Stimulated activated CD4-positive, alpha-beta T cell treated with anti-CD3 and anti-CD28 coated beads, Interleukin-4, amount 100 ng/mL, for 4 hours (primary cell): Measurements from ENCODE around the gene LHFPL3.
"Not testable (repeated sequence)": the region's sequence is repeated elsewhere in the genome, so short reads cannot be mapped to it uniquely, and the experiment has no call there.

Source experiments
- DNase-seq, 2 experiments: peaks; one replicate each; pipeline ENCODE4 v3.0.0-alpha.2; 2020

LHFPL3 gene

DNA sequence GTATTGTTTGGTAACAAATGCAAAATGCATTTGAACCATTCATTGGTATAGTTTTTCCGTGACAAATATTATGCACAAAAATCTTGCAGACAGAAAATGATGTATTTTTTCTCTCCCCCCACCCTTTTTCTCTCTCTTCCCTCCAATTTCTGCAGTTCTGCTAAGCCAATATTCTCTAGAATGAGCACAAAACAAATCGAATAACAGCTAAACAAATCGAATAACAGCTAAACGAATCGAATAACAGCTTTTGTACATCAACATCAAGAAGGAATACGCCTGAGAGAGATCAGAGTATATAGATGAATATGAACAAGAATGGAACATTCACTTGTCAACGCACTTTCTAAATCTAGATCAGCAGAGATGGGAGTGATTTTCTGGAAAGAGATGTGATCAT is 577.6 kb downstream of the LHFPL3 start:
- DNase-seq, result no peak

DNA sequence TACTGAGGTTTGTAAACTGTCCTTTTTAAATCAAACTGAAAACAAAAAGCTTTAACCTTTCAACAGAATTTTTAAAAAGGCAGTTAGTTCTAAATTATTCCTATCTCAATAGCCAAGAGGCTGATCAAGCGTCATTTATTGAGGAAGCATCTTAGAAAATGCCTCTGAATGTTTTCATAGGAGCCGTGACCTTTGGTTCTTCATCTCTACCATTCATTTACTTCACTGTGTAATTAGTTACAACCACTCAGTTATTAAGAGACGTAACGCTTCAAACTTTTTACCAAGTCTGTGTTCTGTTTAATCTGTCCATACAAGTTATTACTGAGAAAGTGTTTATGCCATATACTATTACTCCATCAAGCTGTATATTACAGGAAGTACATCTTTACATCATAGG is 578.2 kb downstream of the LHFPL3 start:
- no peak for DNase-seq

DNA sequence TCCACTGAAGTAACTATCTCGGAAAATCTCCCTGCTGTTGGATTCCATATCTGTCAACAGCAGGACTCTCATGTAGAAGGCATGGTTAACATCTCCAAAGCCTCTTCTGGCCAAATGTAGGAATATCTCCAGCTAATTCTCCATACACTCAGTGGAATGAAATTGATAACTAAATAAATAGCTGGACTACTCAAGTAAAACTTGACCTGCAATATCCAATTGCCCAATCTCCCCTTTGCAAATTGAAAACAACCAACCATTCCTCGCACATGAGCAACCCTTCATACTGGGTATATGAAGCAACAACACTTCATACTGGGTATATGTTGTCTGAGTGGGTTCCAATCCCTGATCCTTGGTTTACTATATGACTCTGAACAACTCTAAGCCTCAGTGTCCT is 580.2 kb downstream of the LHFPL3 start:
- no peak for DNase-seq

DNA sequence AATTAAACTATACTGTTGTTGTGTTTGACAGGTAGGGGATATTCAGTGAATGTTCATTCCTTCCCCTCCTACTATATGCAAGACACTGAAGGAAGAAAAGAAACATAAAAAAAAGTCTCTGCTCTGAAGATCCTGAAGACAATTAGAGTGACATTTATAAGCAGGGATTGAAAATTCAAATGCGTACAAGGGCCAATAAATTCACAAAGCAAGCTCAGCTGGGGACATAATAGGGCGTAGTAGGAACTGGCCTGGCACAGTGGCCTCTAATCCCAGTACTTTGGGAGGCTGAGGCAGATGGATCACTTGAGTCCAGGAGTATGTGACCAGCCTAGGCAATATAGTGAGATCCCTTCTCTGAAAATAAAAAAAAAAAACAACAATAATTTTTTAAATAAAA is 580.7 kb downstream of the LHFPL3 start:
- no peak for DNase-seq

DNA sequence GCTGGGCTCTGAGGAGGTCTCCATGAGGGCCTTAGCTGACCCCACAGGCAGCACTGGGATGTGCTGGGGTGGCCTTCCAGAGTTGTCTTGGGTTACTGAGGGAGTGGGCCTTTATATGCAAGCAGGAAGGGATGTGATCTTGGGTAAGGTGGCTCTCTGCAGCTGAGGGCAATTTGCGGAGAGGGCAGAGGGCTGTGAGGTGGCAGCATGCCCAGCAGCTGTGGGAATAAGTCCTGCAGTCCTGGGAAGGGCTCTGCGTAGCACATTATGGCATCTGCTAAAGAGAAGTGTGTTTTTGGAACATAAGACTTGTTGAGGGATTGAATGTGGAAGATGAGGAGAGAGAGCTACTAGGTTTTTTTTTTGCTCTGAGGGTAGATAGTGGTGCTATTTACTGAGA is 586.0 kb downstream of the LHFPL3 start:
- no peak for DNase-seq

DNA sequence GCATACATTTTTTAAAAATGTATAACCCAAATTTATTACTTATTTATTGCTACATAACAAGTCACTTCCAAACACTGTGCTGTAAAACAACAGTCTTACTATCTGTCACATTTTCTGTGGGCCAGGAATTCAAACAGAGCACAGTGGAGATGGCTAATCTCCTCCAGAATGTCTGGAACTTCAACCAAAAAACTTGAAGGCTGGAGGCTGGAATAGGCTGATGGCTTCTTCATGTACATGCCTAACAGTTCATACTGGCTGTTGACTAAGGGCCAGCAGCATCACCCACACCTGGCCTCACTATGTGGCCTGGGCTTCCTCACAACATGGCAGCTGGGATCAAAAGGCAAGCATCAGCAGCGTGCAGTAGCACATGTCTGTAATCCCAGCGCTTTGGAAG is 593.2 kb downstream of the LHFPL3 start:
- no peak for DNase-seq

DNA sequence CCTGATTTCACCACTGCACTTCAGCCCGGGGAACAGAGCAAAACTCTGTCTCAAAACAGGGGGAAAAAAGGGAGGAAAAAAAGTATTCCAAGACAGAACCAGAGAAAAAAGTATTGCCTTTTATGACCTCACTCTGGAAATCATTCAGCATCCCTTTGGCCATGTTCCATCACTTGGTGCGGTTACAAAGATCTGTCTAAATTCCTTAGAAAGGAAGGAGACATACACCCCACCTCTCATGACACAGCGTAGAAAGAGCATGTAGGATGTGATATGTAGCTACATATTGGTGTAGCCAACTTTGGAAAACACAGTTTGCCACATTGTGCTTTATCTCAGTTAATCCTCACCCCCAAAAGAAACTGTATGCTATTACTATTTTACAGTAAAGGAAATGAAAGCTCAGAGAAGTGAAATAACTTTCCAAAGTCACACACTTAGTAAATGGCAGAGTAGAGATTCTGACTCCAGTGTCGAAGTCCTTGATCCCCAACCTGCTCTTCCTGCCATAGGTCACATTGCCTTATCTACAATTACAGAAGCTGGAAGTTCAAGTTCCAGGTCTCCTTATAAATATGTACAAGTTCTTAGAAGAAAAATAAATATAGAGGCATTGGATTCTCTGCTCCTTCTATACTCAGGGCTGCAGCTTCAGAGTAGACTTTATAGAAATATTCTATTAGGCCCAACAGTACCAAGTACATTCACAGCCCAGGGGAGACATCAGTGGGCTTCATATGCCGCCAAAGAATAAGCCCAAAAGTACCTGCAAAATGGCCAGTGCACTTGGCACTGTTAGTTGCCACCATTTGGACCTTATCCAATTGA is 594.0 kb downstream of the LHFPL3 start:
- DNase-seq, result no peak

DNA sequence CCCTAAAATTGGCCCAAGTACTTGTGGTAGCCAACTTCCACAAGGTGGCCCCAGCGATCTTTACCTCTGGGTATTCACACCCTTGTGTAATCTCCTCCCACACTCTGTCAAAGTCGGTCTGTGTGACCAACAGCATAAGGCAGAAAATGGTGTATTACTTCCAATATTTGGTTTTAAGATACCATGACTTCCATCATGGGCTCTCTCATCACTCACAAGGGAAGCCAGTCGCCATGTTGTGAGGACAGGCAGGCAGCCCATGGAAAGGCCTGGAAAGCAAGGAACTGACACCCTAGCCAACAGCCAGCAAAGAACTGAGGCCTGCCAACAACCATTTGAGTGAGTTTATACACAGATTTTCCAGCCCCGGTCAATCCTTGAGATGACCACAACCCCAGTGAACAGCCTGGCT is 594.6 kb downstream of the LHFPL3 start:
- peak; percentile 52 to 67 for DNase-seq

DNA sequence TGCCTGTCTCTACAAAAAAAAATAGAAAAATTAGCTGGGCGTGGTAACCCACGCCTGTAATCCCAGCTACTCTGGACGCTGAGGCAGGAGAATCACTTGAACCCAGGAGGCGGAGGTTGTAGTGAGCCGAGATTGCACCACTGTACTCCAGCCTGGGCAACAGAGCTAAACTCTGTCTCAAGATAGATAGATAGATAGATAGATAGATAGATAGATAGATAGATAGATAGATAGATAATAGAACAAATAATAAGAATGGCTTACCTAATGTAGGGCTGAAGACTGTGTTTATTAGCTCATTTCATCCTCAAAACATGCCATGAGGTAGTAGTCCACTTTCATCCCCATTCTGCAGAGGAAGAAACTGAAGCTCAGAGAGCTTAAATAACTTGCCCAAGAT is 597.8 kb downstream of the LHFPL3 start:
- DNase-seq, result not testable (repeated sequence)

DNA sequence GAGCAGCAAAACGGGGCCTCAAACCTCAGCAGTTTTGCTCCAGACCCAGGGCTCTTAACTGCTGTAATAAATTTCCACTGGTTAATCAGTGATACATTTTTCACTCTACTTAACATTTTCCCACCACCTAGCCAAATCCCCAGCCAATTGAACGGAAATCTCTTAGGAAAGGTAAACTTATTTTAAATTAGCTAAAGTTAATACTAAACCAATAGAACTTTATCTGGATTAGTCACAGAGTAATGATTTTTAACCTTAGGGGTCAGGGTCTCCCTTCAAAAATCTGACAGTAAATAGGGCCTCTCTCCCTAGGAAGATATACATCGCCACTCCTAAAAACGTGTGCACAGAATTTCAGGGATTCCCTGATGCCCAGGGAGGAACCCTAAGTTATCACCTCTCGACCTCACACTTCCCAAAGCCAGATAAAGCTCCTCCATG is 598.2 kb downstream of the LHFPL3 start:
- no peak for DNase-seq

DNA sequence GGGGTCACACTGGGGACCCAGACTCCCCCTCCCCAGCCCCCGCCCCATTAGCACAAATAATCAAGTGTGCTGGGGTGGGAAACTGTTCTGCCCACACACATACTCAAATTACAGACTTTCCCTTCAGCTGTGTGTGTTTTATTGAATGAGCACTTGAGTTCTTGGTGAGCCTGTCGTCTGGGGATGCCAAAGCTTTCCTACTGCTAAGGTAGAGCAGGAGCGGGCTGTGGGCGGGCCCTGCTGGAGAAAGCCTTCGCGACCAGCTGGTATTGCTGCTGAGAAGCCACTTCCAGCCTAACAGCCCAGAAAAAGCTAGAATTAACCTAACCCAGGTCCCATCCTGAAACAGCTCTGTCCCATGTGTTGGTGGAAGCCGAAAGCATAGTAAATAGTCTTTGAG is 598.7 kb downstream of the LHFPL3 start:
- DNase-seq, result no peak

DNA sequence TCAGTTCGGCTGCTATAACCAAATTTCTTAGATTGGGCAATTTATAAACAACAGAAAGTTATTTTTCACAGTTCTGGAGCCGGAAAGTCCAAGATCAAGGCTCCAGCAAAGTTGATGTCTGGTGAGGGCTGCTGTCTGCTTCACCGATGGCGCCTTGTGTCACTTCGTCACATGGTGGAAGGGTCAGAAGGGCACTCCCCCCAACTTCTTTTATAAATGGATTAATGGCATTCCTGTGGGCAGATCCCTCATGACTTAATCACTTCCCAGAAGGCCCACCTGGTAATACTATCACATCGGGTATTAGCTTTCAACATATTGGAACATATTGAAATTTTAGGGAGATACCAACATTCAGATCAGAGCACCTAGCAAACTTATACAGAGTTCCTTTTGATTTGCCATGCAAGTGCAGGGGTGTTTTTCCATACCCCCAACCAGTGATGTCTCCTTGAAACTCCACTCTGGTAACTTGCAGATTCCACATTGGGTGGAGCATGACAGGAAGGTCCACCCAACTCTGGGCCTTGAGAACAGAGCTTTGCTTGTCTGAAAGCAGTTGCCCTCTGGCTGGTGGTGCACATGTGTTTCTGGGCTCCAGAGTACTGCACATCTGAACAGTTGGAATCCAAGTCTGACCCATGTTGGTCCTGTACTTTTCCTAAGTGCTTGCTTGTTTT is 600.5 kb downstream of the LHFPL3 start:
- DNase-seq, result no peak

DNA sequence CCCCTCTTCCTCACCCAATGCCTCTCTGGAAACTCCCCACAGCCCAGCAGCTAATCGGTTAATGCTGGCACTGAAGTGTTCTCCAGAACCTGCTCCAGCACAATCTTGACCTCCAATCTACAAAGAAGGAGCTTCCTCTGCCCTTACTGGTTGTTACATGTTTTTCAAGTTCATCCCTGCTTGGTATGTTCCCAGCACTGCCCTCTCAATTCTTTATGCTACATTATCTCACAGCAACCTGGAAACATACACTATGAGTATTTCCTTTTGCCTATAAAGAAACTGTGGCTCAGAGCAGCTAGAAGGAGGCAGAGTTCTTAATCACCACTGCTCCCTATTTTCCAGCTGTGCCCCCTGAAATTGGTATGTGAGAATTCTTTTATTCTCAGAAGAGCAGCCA is 601.5 kb downstream of the LHFPL3 start:
- no peak for DNase-seq

DNA sequence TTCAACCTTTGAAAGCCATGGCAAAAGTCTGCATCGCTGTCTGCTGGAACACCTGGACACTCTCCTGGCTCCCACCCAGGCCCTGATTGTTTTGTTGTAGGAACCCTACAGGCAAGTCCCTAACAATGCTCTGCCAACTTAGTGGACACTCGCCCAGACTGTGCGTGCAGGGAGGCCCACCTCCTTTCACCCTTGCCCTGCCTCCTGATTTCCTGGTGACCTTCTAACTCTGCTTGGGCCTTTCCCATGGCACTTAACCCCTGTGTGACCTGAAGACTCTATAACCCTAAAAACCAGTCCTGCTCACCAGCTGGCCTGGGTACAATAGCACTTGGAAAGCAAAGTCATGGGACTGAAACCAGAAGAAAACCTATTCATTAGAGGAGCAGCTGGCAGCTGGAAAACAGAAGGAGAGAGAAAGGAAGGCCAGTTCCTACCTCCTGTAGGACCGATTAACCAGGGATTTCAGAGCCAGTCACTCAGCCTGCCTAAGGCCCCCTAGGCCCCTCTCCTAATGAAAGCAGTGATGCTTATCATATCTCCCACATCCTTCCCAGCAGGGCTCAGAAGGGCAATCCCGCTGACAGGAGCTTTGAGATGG is 602.9 kb downstream of the LHFPL3 start:
- no peak for DNase-seq

DNA sequence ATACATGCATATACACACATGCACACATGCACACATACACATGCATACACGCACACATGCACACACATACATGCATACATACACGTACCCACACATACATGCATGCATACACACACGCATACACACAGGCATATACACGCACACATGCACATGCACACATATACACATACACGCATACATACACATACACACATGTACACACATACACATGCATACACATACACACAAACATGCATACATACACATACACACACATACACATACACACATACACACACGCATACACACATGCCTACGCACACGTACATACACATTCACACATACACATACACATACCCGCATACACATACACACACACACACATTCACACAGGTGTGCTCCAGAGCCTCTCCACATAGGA is 604.6 kb downstream of the LHFPL3 start:
- no peak for DNase-seq

DNA sequence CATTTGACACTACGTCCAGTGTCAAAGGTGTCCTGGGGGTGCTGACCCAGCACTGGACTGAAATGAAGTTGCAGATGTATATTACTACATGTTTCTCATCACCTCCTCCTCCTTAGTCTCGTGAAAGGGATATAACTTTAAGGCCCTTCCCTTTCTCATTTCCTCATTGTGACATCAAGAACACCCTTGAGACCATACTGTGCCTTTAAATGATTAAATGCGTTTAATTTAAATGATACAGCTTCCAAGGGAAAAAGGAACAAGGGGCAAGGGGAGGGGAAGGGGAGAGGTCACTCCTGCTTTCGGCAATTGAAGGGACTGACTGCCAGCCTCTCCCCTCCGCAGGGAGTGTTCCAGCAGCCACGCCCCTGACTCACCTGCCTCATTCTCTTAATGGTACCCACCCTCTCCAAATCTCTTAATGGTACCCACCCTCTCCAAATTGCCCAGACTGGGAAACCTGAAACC is 605.2 kb downstream of the LHFPL3 start:
- no peak for DNase-seq

DNA sequence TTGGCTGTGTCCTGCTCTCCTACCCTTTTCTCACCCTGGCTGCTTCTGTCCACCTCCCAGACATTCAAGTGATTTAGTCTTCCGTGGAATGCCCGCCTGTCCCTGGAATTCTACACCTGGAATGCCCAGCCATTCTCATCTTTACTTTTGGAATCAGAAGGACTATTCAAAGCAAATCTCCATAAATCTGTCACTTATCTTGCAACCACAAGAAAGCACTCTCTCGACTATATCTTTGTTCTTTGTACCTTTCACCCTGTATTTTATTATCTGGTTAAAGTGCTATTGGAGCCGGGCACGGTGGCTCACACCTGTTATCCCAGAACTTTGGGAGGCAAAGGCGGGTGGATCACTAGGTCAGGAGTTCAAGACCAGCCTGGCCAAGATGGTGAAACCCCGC is 606.3 kb downstream of the LHFPL3 start:
- no peak for DNase-seq

DNA sequence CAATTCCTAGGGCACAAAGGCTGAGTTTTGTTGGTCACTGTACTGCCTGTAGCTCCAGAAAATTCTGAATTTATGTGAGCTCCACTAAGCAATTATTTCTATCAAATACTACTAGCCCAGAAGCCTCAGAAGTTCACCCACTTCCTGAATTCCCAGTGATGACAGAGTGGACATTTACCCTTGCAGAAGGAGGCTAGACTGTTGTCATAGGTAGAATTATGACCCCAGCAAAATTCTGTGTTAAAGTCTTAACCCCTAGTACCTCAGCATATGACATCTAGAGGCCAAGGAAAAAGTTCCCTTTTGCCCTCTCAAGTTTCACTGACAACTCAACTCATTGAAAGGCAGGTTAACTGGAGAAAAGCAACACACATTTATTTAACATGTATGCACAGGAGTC is 606.9 kb downstream of the LHFPL3 start:
- no peak for DNase-seq

DNA sequence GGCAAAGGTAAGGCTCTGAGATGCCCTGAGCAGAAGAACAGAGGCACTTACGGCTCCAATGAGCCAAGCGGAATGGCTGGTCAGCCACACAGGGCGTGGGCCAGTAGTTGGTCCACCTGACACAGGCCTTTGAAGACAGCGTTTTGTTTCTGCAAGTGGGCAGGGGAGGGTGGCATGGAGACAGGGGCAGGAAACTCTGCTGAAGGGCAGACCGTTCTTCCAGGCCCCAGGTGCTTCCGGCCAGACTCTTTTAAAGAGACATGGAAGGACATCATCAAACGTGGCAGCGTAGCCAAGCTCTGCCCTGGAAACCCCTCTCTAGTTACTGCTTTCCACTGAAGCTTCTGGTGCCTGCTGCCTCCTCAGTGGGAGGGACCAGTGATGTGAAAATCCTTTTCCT is 608.1 kb downstream of the LHFPL3 start:
- DNase-seq, result no peak

DNA sequence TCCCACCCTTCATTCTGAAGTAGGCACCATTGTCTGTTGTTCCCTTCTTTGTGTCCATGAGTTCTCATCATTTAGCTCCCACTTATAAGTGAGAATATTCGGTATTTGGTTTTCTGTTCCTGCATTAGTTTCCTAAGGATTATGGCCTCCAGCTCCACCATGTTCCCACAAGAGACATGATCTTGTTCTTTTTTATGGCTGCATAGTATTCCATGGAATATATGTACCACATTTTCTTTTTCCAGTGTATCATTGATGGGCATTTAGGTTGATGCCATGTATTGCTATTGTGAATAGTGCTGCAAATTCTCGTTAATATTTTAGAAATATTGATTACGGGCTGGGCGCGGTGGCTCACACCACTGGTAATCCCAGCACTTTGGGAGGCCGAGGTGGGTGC is 609.1 kb downstream of the LHFPL3 start:
- not testable (repeated sequence) for DNase-seq

DNA sequence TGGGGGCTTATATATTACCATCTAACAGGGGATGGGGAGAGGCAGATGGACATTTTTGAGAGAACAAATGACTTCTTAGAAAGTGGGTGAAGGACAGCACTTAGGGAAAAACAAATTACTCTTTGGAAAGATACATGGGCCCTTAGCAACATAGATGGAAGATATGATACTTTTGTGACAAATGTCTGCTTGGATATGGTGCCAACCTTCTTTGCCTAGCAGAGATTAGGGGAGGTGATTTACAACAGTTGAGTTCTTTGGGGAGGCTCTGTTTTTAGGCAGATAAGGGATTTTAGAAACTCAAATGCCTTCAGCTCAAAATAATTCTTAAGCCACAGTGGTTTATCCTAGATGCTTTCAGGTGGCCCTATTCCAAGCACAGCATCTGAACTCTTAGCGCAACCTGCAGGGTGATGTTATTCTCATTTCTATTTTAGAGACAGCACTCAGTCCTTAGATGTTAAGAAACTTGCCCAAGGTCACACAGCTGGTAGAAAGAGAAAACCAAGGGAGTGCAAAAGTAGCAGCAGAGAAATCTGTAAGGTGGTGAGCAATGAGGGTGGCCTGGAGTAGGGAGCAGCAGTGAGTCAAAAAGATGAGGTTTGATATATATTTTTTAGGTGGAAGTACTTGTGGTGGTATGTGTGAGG is 610.5 kb downstream of the LHFPL3 start:
- DNase-seq, result no peak

DNA sequence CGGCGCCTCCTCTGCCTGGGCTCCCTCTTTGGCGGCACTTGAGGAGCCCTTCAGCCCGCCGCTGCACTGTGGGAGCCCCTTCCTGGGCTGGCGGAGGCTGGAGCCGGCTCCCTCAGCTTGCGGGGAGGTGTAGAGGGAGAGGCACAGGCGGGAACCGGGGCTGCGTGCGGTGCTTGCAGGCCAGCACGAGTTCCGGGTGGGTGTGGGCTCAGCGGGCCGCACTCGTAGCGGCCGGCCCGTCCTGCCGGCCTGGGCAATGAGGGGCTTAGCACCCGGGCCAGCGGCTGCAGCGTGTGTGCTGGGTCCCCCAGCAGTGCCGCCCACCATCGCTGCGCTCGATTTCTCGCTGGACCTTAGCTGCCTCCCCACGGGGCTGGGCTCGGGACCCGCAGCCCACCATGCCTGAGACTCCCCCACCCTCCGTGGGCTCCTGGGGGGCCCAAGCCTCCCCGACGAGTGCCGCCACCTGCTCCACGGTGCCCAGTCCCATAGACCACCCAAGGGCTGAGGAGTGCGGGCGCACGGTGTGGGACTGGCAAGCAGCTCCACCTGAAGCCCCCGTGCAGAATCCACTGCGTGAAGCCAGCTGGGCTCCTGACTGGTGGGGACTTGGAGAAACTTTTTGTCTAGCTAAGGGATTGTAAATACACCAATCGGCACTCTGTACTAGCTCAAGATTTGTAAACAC is 611.8 kb downstream of the LHFPL3 start:
- no peak for DNase-seq
